Measurements from ENCODE around the gene SFSWAP. TPM values are rescaled to one million over a fixed set of nuclear protein-coding genes. Genes with fewer than 3 reads are reported as not detected.

The SFSWAP gene
- polyA plus RNA-seq, 1 experiment, result 12.5 TPM

- ChIA-PET CTCF (no interaction called here), POLR2A (no interaction called here)
- Histone ChIP-seq H3K27me3 (ENCODE audit: control insufficient read depth, insufficient read depth, low read length) (no peaks in the 10 kb centered on the region), H3K27ac (ENCODE audit: low read depth, low read length) (no peak overlapping the region), H3K4me3 (ENCODE audit: low read depth, low read length) (no peak overlapping the region), H3K9me3 (ENCODE audit: control insufficient read depth, insufficient read depth, low read length) (peaks cover 4% of the 10 kb centered on the region; the same call in 1 of the 2 replicates)
- TF ChIP-seq CTCF (IDR thresholded peaks at IDR 0.05; ENCODE audit: low read depth, low read length), result no peak
- DNase-seq (ENCODE audit: low read depth, low spot score), result no peak
Observed at GRCh38 chr12:131847456-131847855, 136.6 kb downstream of the SFSWAP start.

GRCh38 chr12:131848753-131849152 is 137.9 kb downstream of the SFSWAP start:
- ChIA-PET CTCF (no interaction called here), POLR2A (no interaction called here)
- Histone ChIP-seq H3K27ac (ENCODE audit: low read depth, low read length) (no peak overlapping the region), H3K27me3 (ENCODE audit: control insufficient read depth, insufficient read depth, low read length) (no peaks in the 10 kb centered on the region), H3K9me3 (ENCODE audit: control insufficient read depth, insufficient read depth, low read length) (peaks cover 4% of the 10 kb centered on the region; the same call in 1 of the 2 replicates), H3K4me3 (ENCODE audit: low read depth, low read length) (no peak overlapping the region)
- no peak for TF ChIP-seq CTCF (IDR thresholded peaks at IDR 0.05; ENCODE audit: low read depth, low read length)
- no peak for DNase-seq (ENCODE audit: low read depth, low spot score)

Small RNA genes lying within 50 kb of the gene (small RNA-seq; reads per million reads assigned to genes)
- gene RNA5SP377 (ENCODE audit: insufficient read length, low read depth), result not detected
- gene RNA5SP378 (ENCODE audit: insufficient read length, low read depth), result not detected
- gene RNU6-1017P (ENCODE audit: insufficient read length, low read depth), result not detected

Other genes starting within 250 kb of the SFSWAP start
- gene MMP17, start 117.3 kb downstream of the SFSWAP start, polyA plus RNA-seq (2011; rRNA removed), result 9.9 and 13.2 TPM in 2 replicates
- gene ULK1, start 183.5 kb downstream of the SFSWAP start, polyA plus RNA-seq (2011; rRNA removed), result 4.6 and 6.6 TPM in 2 replicates
- 11.4 and 13.7 TPM in 2 replicates for gene PUS1, start 218.2 kb downstream of the SFSWAP start, polyA plus RNA-seq (2011; rRNA removed)
- gene EP400, start 238.9 kb downstream of the SFSWAP start, polyA plus RNA-seq (2011; rRNA removed), result 5.4 and 7.3 TPM in 2 replicates